NB4 (cell line): ENCODE results near the gene RRBP1.

Experiments
- CTCF ChIP-seq: IDR thresholded peaks from one replicate; pipeline ENCODE4 v1.5.1; 2012; ENCODE audit warnings: low read depth, low read length
- MYC ChIP-seq: IDR thresholded peaks from 2 replicates; pipeline ENCODE4 v1.6.1; 2011; ENCODE audit warnings: low read depth, low read length

GRCh38 chr20:17693444-17694001 is 11.5 kb upstream of the RRBP1 start:
- TF ChIP-seq CTCF (no peak), MYC (no peak)
